RWPE2 (cell line): ENCODE measurements around the gene TMEM145.
"Not testable (repeated sequence)": the region's sequence is repeated elsewhere in the genome, so short reads cannot be mapped to it uniquely, and the experiment has no call there.

ENCODE experiments used
- ATAC-seq: fragments of 200-7000 bp; cut with Tn5 transposase; 3 replicates; pipeline ENCODE4 v1.9.1; 2021; ENCODE audit warnings: low read depth
- DNase-seq: peaks from one replicate; pipeline ENCODE4 v3.0.0-alpha.2; 2020; ENCODE audit warnings: low spot score
- H3K27ac ChIP-seq: fragments of 450-650 bp; 2 replicates; pipeline ENCODE4 v1.5.1; 2017; ENCODE audit warnings: mild to moderate bottlenecking; ENCODE audit not compliant: poor library complexity, severe bottlenecking
- H3K27me3 ChIP-seq: fragments of 250-450 bp; sonication (Bioruptor Pico); 2 replicates; pipeline ENCODE4 v1.5.1; 2021; ENCODE audit warnings: mild to moderate bottlenecking, moderate library complexity; ENCODE audit not compliant: insufficient read depth, poor library complexity, severe bottlenecking
- H3K36me3 ChIP-seq: fragments of 250-450 bp; sonication (Bioruptor Pico); 2 replicates; pipeline ENCODE4 v1.5.1; 2020; ENCODE audit warnings: low read depth, mild to moderate bottlenecking, moderate library complexity
- H3K4me1 ChIP-seq: fragments of 250-450 bp; sonication (Bioruptor Pico); 2 replicates; pipeline ENCODE4 v1.5.1; 2021; ENCODE audit warnings: mild to moderate bottlenecking, moderate library complexity; ENCODE audit not compliant: insufficient read depth, poor library complexity, severe bottlenecking
- H3K4me3 ChIP-seq: fragments of 250-450 bp; sonication (Bioruptor Pico); 2 replicates; pipeline ENCODE4 v1.5.1; 2021; ENCODE audit warnings: mild to moderate bottlenecking, moderate library complexity; ENCODE audit not compliant: severe bottlenecking
- H3K9me3 ChIP-seq: fragments of 250-450 bp; sonication (Bioruptor Pico); 2 replicates; pipeline ENCODE4 v1.5.1; 2021; ENCODE audit warnings: mild to moderate bottlenecking, moderate library complexity; ENCODE audit not compliant: severe bottlenecking
- CTCF ChIP-seq: fragments of 450-650 bp; IDR thresholded peaks from one replicate; pipeline ENCODE4 v1.5.1; 2017; ENCODE audit warnings: mild to moderate bottlenecking, moderate library complexity; ENCODE audit not compliant: poor library complexity, severe bottlenecking

TMEM145 gene

GRCh38 chr19:42326969-42327368 lies 13.9 kb downstream of the TMEM145 start:
- Histone ChIP-seq H3K4me1 (peaks cover 3% of the 10 kb centered on the region), H3K9me3 (no peaks in the 10 kb centered on the region), H3K27me3 (no peaks in the 10 kb centered on the region), H3K27ac (no peak overlapping the region), H3K36me3 (no peaks in the 10 kb centered on the region), H3K4me3 (no peak overlapping the region)
- TF ChIP-seq CTCF, result no peak
- ATAC-seq (no peak), DNase-seq (no peak)

- TF ChIP-seq CTCF, result no peak
- peaks cover 3% of the 10 kb centered on the region for H3K4me1 ChIP-seq
- no peak overlapping the region for H3K27ac ChIP-seq
- DNase-seq (no peak), ATAC-seq (no peak)
- H3K36me3 ChIP-seq, result no peaks in the 10 kb centered on the region
- no peak overlapping the region for H3K4me3 ChIP-seq
- H3K9me3 ChIP-seq, result no peaks in the 10 kb centered on the region
- H3K27me3 ChIP-seq, result no peaks in the 10 kb centered on the region
These were observed 14.3 kb downstream of the TMEM145 start for GRCh38 chr19:42327381-42327780.

GRCh38 chr19:42328106-42328505 lies 15.0 kb downstream of the TMEM145 start:
- H3K4me3 ChIP-seq, result no peak overlapping the region
- DNase-seq (no peak), ATAC-seq (no peak)
- H3K27ac ChIP-seq, result no peak overlapping the region
- peaks cover 3% of the 10 kb centered on the region for H3K4me1 ChIP-seq
- no peaks in the 10 kb centered on the region for H3K9me3 ChIP-seq
- H3K27me3 ChIP-seq, result no peaks in the 10 kb centered on the region
- no peaks in the 10 kb centered on the region for H3K36me3 ChIP-seq
- TF ChIP-seq CTCF, result no peak

GRCh38 chr19:42328854-42329253 lies 15.7 kb downstream of the TMEM145 start:
- no peak for TF ChIP-seq CTCF
- no peak overlapping the region for H3K27ac ChIP-seq
- H3K4me3 ChIP-seq, result no peak overlapping the region
- peaks cover 3% of the 10 kb centered on the region for H3K4me1 ChIP-seq
- H3K9me3 ChIP-seq, result no peaks in the 10 kb centered on the region
- H3K27me3 ChIP-seq, result no peaks in the 10 kb centered on the region
- ATAC-seq (no peak), DNase-seq (no peak)
- no peaks in the 10 kb centered on the region for H3K36me3 ChIP-seq

- no peaks in the 10 kb centered on the region for H3K27me3 ChIP-seq
- H3K9me3 ChIP-seq, result no peaks in the 10 kb centered on the region
- no peaks in the 10 kb centered on the region for H3K36me3 ChIP-seq
- no peak for DNase-seq
- no peak overlapping the region for H3K4me3 ChIP-seq
- no peak overlapping the region for H3K27ac ChIP-seq
- ATAC-seq, result no peak
- TF ChIP-seq CTCF, result no peak
- H3K4me1 ChIP-seq, result peaks cover 3% of the 10 kb centered on the region
These were observed 17.2 kb downstream of the TMEM145 start for GRCh38 chr19:42330241-42330711.

- H3K36me3 ChIP-seq, H3K4me3 ChIP-seq, H3K9me3 ChIP-seq, H3K27me3 ChIP-seq, H3K27ac ChIP-seq, H3K4me1 ChIP-seq, DNase-seq, ATAC-seq: not testable (repeated sequence)
These were observed 18.2 kb downstream of the TMEM145 start for GRCh38 chr19:42331333-42331732.
